Neural cell (in vitro differentiated cells): ENCODE measurements around the gene TGFBR2.

Experiments used
- EZH2 ChIP-seq: fragments of 200-600, 300-800 bp; shearing (Covaris generic), sonication (generic); IDR thresholded peaks from 2 replicates; pipeline ENCODE4 v1.6.1; 2014; ENCODE audit warnings: antibody characterized with exemption, low read length, borderline replicate concordance, mild to moderate bottlenecking; ENCODE audit not compliant: insufficient read depth, poor library complexity, severe bottlenecking
- MXI1 ChIP-seq: fragments of 450-650 bp; conservative IDR thresholded peaks from 2 replicates; pipeline ENCODE4 v1.6.1; 2014; ENCODE audit warnings: antibody characterized with exemption, mild to moderate bottlenecking; ENCODE audit not compliant: poor library complexity, severe bottlenecking
- POLR2AphosphoS5 ChIP-seq: IDR thresholded peaks from 2 replicates; pipeline ENCODE4 v1.6.1; 2012
- RAD21 ChIP-seq: fragments of 450-650 bp; conservative IDR thresholded peaks from 2 replicates; pipeline ENCODE4 v1.6.1; 2014; ENCODE audit warnings: antibody characterized with exemption, mild to moderate bottlenecking, moderate library complexity
- TAF1 ChIP-seq: IDR thresholded peaks from 2 replicates; pipeline ENCODE4 v1.6.1; 2012; ENCODE audit warnings: low read depth
- TF ChIP-seq, protein P1 (sequence below): IDR thresholded peaks from 2 replicates; pipeline ENCODE4 v1.6.1; 2012; ENCODE audit warnings: borderline replicate concordance
- TF ChIP-seq, protein P2 (sequence below): fragments of 450-650 bp; IDR thresholded peaks from 2 replicates; pipeline ENCODE4 v1.5.1; 2014; ENCODE audit warnings: antibody characterized with exemption, mild to moderate bottlenecking, moderate library complexity; ENCODE audit not compliant: poor library complexity, severe bottlenecking

DNA sequence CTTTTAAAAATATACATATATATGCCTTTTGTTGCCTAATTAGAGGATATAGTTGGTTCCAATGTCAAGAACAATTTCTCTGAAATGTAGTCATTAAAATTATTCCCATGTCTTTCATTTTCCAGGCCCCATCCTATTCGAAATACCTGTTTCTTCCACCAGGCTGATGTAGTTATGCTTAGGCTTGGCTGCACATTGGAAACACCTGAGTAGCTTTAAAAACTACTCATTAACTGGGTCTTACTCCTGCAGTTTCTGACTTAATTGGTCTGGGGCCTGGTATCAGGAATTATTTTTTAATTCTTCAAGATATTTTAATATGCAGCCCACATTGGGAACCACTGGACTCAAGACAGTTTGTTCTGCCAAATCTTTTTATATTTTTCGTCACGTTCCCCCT is 53.7 kb downstream of the TGFBR2 start:
- no peak for TF ChIP-seq EZH2
- no peak for TF ChIP-seq POLR2AphosphoS5
- TF ChIP-seq, protein P1, sequence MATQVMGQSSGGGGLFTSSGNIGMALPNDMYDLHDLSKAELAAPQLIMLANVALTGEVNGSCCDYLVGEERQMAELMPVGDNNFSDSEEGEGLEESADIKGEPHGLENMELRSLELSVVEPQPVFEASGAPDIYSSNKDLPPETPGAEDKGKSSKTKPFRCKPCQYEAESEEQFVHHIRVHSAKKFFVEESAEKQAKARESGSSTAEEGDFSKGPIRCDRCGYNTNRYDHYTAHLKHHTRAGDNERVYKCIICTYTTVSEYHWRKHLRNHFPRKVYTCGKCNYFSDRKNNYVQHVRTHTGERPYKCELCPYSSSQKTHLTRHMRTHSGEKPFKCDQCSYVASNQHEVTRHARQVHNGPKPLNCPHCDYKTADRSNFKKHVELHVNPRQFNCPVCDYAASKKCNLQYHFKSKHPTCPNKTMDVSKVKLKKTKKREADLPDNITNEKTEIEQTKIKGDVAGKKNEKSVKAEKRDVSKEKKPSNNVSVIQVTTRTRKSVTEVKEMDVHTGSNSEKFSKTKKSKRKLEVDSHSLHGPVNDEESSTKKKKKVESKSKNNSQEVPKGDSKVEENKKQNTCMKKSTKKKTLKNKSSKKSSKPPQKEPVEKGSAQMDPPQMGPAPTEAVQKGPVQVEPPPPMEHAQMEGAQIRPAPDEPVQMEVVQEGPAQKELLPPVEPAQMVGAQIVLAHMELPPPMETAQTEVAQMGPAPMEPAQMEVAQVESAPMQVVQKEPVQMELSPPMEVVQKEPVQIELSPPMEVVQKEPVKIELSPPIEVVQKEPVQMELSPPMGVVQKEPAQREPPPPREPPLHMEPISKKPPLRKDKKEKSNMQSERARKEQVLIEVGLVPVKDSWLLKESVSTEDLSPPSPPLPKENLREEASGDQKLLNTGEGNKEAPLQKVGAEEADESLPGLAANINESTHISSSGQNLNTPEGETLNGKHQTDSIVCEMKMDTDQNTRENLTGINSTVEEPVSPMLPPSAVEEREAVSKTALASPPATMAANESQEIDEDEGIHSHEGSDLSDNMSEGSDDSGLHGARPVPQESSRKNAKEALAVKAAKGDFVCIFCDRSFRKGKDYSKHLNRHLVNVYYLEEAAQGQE: no peak
- TF ChIP-seq, protein P2, sequence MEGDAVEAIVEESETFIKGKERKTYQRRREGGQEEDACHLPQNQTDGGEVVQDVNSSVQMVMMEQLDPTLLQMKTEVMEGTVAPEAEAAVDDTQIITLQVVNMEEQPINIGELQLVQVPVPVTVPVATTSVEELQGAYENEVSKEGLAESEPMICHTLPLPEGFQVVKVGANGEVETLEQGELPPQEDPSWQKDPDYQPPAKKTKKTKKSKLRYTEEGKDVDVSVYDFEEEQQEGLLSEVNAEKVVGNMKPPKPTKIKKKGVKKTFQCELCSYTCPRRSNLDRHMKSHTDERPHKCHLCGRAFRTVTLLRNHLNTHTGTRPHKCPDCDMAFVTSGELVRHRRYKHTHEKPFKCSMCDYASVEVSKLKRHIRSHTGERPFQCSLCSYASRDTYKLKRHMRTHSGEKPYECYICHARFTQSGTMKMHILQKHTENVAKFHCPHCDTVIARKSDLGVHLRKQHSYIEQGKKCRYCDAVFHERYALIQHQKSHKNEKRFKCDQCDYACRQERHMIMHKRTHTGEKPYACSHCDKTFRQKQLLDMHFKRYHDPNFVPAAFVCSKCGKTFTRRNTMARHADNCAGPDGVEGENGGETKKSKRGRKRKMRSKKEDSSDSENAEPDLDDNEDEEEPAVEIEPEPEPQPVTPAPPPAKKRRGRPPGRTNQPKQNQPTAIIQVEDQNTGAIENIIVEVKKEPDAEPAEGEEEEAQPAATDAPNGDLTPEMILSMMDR: no peak
- TF ChIP-seq RAD21: no peak
- TF ChIP-seq TAF1: no peak
- TF ChIP-seq MXI1: no peak
